Transverse colon (tissue), 4 donors: ENCODE measurements around the gene ERP29.

Experiments used
- POLR2A ChIP-seq: fragments of 450-650 bp; IDR thresholded peaks from one replicate; pipeline ENCODE4 v1.6.1; 2016; ENCODE audit warnings: antibody characterized with exemption, mild to moderate bottlenecking, moderate library complexity
- POLR2AphosphoS5 ChIP-seq, 3 donors: sonication (generic); formaldehyde crosslinking; IDR thresholded peaks; one replicate each; pipeline ENCODE4 v1.6.1; 2016; ENCODE audit warnings: antibody characterized with exemption in 3 of 3
- TF ChIP-seq, protein P1 (sequence below), 5 experiments: fragments of 200-600 bp in 3 of 5; fragments of 450-650 bp in 2 of 5; sonication (generic) in 3 of 5; IDR thresholded peaks; 1 replicate in 2 of 5; 2 replicates in 3 of 5; pipeline ENCODE4 v1.5.1; 2016 to 2017; ENCODE audit warnings: antibody characterized with exemption in 5 of 5, inconsistent platforms in 3 of 5, mild to moderate bottlenecking in 2 of 5, moderate library complexity in 1 of 5

DNA sequence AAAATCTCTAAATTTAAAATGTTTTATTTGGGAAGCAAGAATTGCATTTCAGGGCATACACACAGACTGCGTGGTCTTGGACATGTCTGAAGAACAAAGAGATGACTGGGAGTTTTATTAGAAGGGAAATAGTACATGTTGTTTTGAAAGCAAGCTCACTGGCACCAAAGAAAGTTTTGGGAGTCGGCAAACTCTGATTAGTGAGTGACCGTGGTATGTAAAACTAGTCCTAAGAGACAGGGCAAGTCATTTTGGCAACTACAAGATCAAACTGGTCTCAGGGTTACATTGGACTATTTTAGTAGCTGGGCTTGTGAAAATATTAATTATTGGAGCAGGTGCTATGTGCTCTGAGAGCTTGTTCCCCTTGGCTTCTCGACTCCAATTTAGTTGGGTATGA, 15.2 kb upstream of the ERP29 start:
- TF ChIP-seq POLR2A (no peak), POLR2AphosphoS5 (IDR thresholded peaks at IDR 0.05) (no peak)
- TF ChIP-seq, protein P1, sequence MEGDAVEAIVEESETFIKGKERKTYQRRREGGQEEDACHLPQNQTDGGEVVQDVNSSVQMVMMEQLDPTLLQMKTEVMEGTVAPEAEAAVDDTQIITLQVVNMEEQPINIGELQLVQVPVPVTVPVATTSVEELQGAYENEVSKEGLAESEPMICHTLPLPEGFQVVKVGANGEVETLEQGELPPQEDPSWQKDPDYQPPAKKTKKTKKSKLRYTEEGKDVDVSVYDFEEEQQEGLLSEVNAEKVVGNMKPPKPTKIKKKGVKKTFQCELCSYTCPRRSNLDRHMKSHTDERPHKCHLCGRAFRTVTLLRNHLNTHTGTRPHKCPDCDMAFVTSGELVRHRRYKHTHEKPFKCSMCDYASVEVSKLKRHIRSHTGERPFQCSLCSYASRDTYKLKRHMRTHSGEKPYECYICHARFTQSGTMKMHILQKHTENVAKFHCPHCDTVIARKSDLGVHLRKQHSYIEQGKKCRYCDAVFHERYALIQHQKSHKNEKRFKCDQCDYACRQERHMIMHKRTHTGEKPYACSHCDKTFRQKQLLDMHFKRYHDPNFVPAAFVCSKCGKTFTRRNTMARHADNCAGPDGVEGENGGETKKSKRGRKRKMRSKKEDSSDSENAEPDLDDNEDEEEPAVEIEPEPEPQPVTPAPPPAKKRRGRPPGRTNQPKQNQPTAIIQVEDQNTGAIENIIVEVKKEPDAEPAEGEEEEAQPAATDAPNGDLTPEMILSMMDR (IDR thresholded peaks at IDR 0.05): no peak
